Caco-2 (cell line): Measurements from ENCODE around the gene TET1. TPM values are rescaled to one million over a fixed set of nuclear protein-coding genes. Genes with fewer than 3 reads are reported as not detected.

ENCODE experiments used
- BruUV-seq: library from RNA; stranded (reverse); fragments of 400-500 nt; replicated peaks from 2 replicates; lab custom pipeline; 2021; lab: Mats Ljungman, UMichigan
- CTCF ChIA-PET: fragments of 300-600 bp; sonication (Branson Sonifier 250); formaldehyde crosslinking; loops from one replicate; lab custom pipeline; 2022; ENCODE audit warnings: antibody characterized with exemption; lab: Charles Lee
- POLR2A ChIA-PET: fragments of 300-600 bp; sonication (Branson Sonifier 250); formaldehyde crosslinking; loops from one replicate; lab custom pipeline; 2022; ENCODE audit warnings: antibody characterized with exemption; lab: Charles Lee
- DNase-seq, 2 experiments: peaks; one replicate each; pipeline versions ENCODE4 v3.0.0 to v3.0.0-alpha.2; 2020 to 2022
- H3K27me3 ChIP-seq: replicated peaks from 2 replicates; pipeline ENCODE4 v1.6.0; 2011; ENCODE audit warnings: low read length; ENCODE audit not compliant: control insufficient read depth, insufficient read depth
- H3K36me3 ChIP-seq: 2 replicates; pipeline ENCODE4 v1.5.1; 2011; ENCODE audit warnings: low read length; ENCODE audit not compliant: control insufficient read depth, insufficient read depth
- H3K4me1 ChIP-seq: fragments of 250-450 bp; sonication (Bioruptor Pico); 2 replicates; pipeline ENCODE4 v1.5.1; 2020; ENCODE audit warnings: mild to moderate bottlenecking
- H3K4me3 ChIP-seq: 2 replicates; pipeline ENCODE4 v1.5.1; 2011; ENCODE audit warnings: low read depth, mild to moderate bottlenecking, control low read depth, low read length
- H3K9me3 ChIP-seq: fragments of 250-450 bp; sonication (Bioruptor Pico); 2 replicates; pipeline ENCODE4 v1.5.1; 2020; ENCODE audit warnings: mild to moderate bottlenecking, moderate library complexity
- H3K27ac Mint-ChIP-seq: one replicate; pipeline ENCODE4 v1.8.0; 2022; ENCODE audit warnings: mixed read lengths; ENCODE audit not compliant: unreplicated experiment
- H3K27me3 Mint-ChIP-seq: one replicate; pipeline ENCODE4 v1.8.0; 2022; ENCODE audit warnings: mixed read lengths; ENCODE audit not compliant: insufficient read depth, unreplicated experiment
- H3K36me3 Mint-ChIP-seq: one replicate; pipeline ENCODE4 v1.8.0; 2022; ENCODE audit warnings: mild to moderate bottlenecking, mixed read lengths; ENCODE audit not compliant: insufficient read depth, unreplicated experiment
- H3K4me1 Mint-ChIP-seq: one replicate; pipeline ENCODE4 v1.8.0; 2022; ENCODE audit warnings: low read depth, mixed read lengths; ENCODE audit not compliant: unreplicated experiment
- H3K4me3 Mint-ChIP-seq: one replicate; pipeline ENCODE4 v1.8.0; 2022; ENCODE audit warnings: mild to moderate bottlenecking, moderate library complexity, mixed read lengths; ENCODE audit not compliant: unreplicated experiment
- H3K9me3 Mint-ChIP-seq: one replicate; pipeline ENCODE4 v1.8.0; 2022; ENCODE audit warnings: mixed read lengths; ENCODE audit not compliant: unreplicated experiment
- intact Hi-C: fragments of 100-400 bp; cut with micrococcal nuclease; formaldehyde crosslinking; loops from one replicate; pipeline ENCODE4 v1.10.0; 2022; ENCODE audit not compliant: unreplicated experiment
- total RNA-seq: library from RNA; stranded (reverse); gene quantifications from 2 replicates; pipeline ENCODE4 v1.2.3, GENCODE V29; 2022
- TF ChIP-seq, protein P1 (sequence below), 2 experiments: fragments of 200-600 bp in 1 of 2; IDR thresholded peaks; 1 replicate in 1 of 2; 2 replicates in 1 of 2; pipeline versions ENCODE4 v1.5.1 to v1.8.0; 2011 to 2022; ENCODE audit warnings: antibody characterized with exemption in 1 of 2, control low read depth in 1 of 2, inconsistent platforms in 1 of 2, low read depth in 1 of 2, low read length in 1 of 2, mild to moderate bottlenecking in 1 of 2, moderate library complexity in 1 of 2; ENCODE audit not compliant: insufficient read depth in 1 of 2, severe bottlenecking in 1 of 2, unreplicated experiment in 1 of 2

Gene TET1
- total RNA-seq, 1 experiment from 2014 or later = 18.6 TPM

DNA sequence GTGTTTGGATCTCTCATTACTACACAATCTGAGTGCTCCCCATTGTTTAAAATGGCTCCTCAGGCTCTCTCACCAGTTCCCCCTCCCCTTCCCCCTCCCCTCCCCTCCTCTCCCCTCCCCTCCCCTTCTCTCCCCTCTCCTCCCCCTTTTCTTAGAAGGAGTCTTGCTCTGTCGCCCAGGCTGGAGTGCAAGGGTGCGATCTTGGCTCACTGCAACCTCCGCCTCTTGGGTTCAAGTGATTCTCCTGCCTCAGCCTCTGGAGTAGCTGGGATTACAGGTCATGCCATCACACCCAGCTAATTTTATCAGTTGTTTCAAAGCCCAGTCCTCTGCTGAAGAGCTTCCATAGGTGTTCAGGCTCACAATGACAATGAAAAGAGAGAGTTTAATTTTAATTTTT is 157.3 kb downstream of the TET1 start:
- ChIA-PET CTCF (no interaction called here), POLR2A (no interaction called here)
- intact Hi-C loops = no loop called here
- no peak overlapping the region for H3K27ac Mint-ChIP-seq
- no peaks in the 10 kb centered on the region for H3K27me3 Mint-ChIP-seq
- no peaks in the 10 kb centered on the region for H3K36me3 ChIP-seq
- no peaks in the 10 kb centered on the region for H3K27me3 ChIP-seq
- peaks cover 25% of the 10 kb centered on the region for H3K36me3 Mint-ChIP-seq
- H3K9me3 ChIP-seq = no peaks in the 10 kb centered on the region
- TF ChIP-seq, protein P1, sequence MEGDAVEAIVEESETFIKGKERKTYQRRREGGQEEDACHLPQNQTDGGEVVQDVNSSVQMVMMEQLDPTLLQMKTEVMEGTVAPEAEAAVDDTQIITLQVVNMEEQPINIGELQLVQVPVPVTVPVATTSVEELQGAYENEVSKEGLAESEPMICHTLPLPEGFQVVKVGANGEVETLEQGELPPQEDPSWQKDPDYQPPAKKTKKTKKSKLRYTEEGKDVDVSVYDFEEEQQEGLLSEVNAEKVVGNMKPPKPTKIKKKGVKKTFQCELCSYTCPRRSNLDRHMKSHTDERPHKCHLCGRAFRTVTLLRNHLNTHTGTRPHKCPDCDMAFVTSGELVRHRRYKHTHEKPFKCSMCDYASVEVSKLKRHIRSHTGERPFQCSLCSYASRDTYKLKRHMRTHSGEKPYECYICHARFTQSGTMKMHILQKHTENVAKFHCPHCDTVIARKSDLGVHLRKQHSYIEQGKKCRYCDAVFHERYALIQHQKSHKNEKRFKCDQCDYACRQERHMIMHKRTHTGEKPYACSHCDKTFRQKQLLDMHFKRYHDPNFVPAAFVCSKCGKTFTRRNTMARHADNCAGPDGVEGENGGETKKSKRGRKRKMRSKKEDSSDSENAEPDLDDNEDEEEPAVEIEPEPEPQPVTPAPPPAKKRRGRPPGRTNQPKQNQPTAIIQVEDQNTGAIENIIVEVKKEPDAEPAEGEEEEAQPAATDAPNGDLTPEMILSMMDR (IDR thresholded peaks at IDR 0.05; ENCODE audit: insufficient read depth in 1 of 2, low read depth in 1 of 2, low read length in 1 of 2, severe bottlenecking in 1 of 2, unreplicated experiment in 1 of 2) = no peak
- DNase-seq = no peak
- H3K9me3 Mint-ChIP-seq = no peaks in the 10 kb centered on the region
- no TSS peak for BruUV-seq
- peaks cover 4% of the 10 kb centered on the region for H3K4me1 ChIP-seq
- peaks cover 7% of the 10 kb centered on the region for H3K4me1 Mint-ChIP-seq
- no peak overlapping the region for H3K4me3 Mint-ChIP-seq
- H3K4me3 ChIP-seq = no peak overlapping the region

GRCh38 chr10:68720793-68721672 is 160.9 kb downstream of the TET1 start, which contains the start of gene CCAR1:
Gene CCAR1, plus strand, starts transcription at chr10:68721239. Its CDS starts 1,266 bp downstream, at chr10:68722505.
- BruUV-seq = no TSS peak
- Mint-ChIP-seq H3K4me3 (peak within 1 kb of the TSS; percentile 86), H3K4me1 (peaks cover 9% of the 10 kb centered on the region), H3K9me3 (no peaks in the 10 kb centered on the region), H3K27me3 (no peaks in the 10 kb centered on the region), H3K36me3 (peaks cover 59% of the 10 kb centered on the region), H3K27ac (peak within 1 kb of the TSS; percentile 99)
- Histone ChIP-seq H3K36me3 (peaks cover 1% of the 10 kb centered on the region; the same call in 1 of the 2 replicates), H3K4me1 (peaks cover 7% of the 10 kb centered on the region), H3K9me3 (no peaks in the 10 kb centered on the region), H3K4me3 (peak within 1 kb of the TSS; percentile 89), H3K27me3 (no peaks in the 10 kb centered on the region)
- TF ChIP-seq, protein P1 (IDR thresholded peaks at IDR 0.05; ENCODE audit: insufficient read depth in 1 of 2, low read depth in 1 of 2, low read length in 1 of 2, severe bottlenecking in 1 of 2, unreplicated experiment in 1 of 2) = no peak
- DNase-seq = peak; percentile 100
- ChIA-PET POLR2A (interaction anchor here (0.5 to 1.7 kb wide), 15 partner anchors 14 to 376 kb away, joined by 3 to 8 read pairs (median 3); partner anchors contain the start of genes DDX21, DDX50, STOX1 and TET1), CTCF (interaction anchor here (0.5 to 1.5 kb wide), 5 partner anchors 24 to 178 kb away, joined by 3 to 12 read pairs (median 5); no protein-coding TSS in a partner anchor)
- intact Hi-C loops = loop anchor here (1.0 to 2.0 kb wide), 9 partner anchors 102 to 315 kb away; partner anchors contain the start of genes DDX21, DDX50, DNA2 and SLC25A16

DNA sequence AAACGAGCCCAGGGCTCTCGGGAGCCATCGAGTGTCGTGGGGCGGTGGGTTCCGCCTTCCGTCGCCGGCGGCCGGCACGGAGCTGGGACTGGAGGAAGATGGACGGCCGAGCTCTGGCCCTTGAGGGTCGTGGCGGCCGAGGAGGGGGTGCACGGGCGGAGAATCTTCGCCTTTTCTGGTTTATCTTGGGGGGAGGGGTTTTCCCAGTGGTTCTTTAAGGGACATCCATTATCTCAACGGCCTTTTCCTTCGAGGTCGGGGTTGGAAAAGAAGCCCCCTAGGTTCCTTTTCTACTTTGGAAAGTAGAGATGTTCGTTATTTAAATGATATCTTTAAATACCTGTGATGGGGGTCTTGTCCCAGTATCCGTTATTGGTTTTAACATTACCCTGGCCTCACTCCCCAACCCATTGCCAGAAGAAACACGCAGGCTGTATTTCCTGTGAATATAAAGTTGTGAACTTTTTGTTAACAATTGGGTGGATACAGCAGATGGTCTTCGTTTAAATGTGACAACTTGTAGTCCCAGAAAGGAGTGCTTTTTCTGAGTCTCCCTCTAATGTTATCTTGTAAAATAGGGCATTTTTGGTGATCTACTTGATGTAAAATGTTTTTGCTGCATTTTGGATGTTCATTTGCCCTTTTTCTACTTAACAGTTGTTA is 161.7 kb downstream of the TET1 start:
- peaks cover 1% of the 10 kb centered on the region; the same call in 1 of the 2 replicates for H3K36me3 ChIP-seq
- BruUV-seq = TSS peak; percentile 65
- Mint-ChIP-seq H3K36me3 (peaks cover 67% of the 10 kb centered on the region), H3K27ac (peak overlapping the region; percentile 99), H3K27me3 (no peaks in the 10 kb centered on the region), H3K4me1 (peaks cover 9% of the 10 kb centered on the region), H3K9me3 (no peaks in the 10 kb centered on the region), H3K4me3 (peak overlapping the region; percentile 86)
- DNase-seq = no peak
- H3K4me3 ChIP-seq = peak overlapping the region; percentile 89
- intact Hi-C loops = loop anchor here (1.0 to 2.0 kb wide), 9 partner anchors 103 to 316 kb away; partner anchors contain the start of genes DDX21, DDX50, DNA2 and SLC25A16
- H3K27me3 ChIP-seq = no peaks in the 10 kb centered on the region
- H3K4me1 ChIP-seq = peaks cover 7% of the 10 kb centered on the region
- CTCF ChIA-PET = interaction anchor here (0.5 to 1.5 kb wide), 2 partner anchors 171 to 172 kb away, joined by 7 to 12 read pairs; no protein-coding TSS in a partner anchor
- POLR2A ChIA-PET = interaction anchor here (0.5 to 1.7 kb wide), 15 partner anchors 13 to 376 kb away, joined by 3 to 8 read pairs (median 3); partner anchors contain the start of genes DDX21, DDX50, STOX1 and TET1
- TF ChIP-seq, protein P1 (IDR thresholded peaks at IDR 0.05; ENCODE audit: insufficient read depth in 1 of 2, low read depth in 1 of 2, low read length in 1 of 2, severe bottlenecking in 1 of 2, unreplicated experiment in 1 of 2) = no peak
- H3K9me3 ChIP-seq = no peaks in the 10 kb centered on the region
